ENCODE data around the gene PARN. TPM values are rescaled to one million over a fixed set of nuclear protein-coding genes. Genes with fewer than 3 reads are reported as not detected.

Gene PARN
- total RNA-seq, 1 experiment from 2014 or later, result 57.8 TPM

GRCh38 chr16:14627078-14627477 lies 3.0 kb downstream of the PARN start:
- Histone ChIP-seq H3K4me3 (ENCODE audit: low read depth in 2 of 2, low read length in 2 of 2) (no peak overlapping the region), H3K9me3 (ENCODE audit: control insufficient read depth, insufficient read depth, low read depth, low read length) (no peaks in the 10 kb centered on the region), H3K4me1 (ENCODE audit: control insufficient read depth, insufficient read depth, low read length) (peaks cover 19% of the 10 kb centered on the region), H3K27ac (ENCODE audit: low read length) (no peak overlapping the region), H3K27me3 (ENCODE audit: control insufficient read depth, insufficient read depth, low read length) (no peaks in the 10 kb centered on the region), H3K36me3 (ENCODE audit: control insufficient read depth, insufficient read depth, low read length) (peaks cover 29% of the 10 kb centered on the region)
- TF ChIP-seq TCF7L2 (IDR thresholded peaks at IDR 0.05; ENCODE audit: low read depth, low read length) (no peak), POLR2AphosphoS5 (IDR thresholded peaks at IDR 0.05; ENCODE audit: low read depth, low read length) (no peak), SIN3A (IDR thresholded peaks at IDR 0.05; ENCODE audit: borderline replicate concordance, insufficient read depth, low read depth, low read length) (no peak), REST (IDR thresholded peaks at IDR 0.05; ENCODE audit: insufficient read depth in 1 of 2, low read depth in 2 of 2, low read length in 1 of 2) (no peak)
- TF ChIP-seq, protein P1, sequence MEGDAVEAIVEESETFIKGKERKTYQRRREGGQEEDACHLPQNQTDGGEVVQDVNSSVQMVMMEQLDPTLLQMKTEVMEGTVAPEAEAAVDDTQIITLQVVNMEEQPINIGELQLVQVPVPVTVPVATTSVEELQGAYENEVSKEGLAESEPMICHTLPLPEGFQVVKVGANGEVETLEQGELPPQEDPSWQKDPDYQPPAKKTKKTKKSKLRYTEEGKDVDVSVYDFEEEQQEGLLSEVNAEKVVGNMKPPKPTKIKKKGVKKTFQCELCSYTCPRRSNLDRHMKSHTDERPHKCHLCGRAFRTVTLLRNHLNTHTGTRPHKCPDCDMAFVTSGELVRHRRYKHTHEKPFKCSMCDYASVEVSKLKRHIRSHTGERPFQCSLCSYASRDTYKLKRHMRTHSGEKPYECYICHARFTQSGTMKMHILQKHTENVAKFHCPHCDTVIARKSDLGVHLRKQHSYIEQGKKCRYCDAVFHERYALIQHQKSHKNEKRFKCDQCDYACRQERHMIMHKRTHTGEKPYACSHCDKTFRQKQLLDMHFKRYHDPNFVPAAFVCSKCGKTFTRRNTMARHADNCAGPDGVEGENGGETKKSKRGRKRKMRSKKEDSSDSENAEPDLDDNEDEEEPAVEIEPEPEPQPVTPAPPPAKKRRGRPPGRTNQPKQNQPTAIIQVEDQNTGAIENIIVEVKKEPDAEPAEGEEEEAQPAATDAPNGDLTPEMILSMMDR (IDR thresholded peaks at IDR 0.05), result no peak
- no peak for DNase-seq (ENCODE audit: low read depth, low spot score)
- intact Hi-C loops (cut with micrococcal nuclease; ENCODE audit: unreplicated experiment), result no loop called here
- no TSS peak for BruUV-seq (replicated peaks)
- in situ Hi-C loops (cut with HindIII; ENCODE audit: low pct_unique_long_range_greater_than_20kb, low sequenced_read_pairs), result no loop called here
- ChIA-PET POLR2A (no interaction called here), CTCF (no interaction called here)
- ATAC-seq, result no peak

DNA sequence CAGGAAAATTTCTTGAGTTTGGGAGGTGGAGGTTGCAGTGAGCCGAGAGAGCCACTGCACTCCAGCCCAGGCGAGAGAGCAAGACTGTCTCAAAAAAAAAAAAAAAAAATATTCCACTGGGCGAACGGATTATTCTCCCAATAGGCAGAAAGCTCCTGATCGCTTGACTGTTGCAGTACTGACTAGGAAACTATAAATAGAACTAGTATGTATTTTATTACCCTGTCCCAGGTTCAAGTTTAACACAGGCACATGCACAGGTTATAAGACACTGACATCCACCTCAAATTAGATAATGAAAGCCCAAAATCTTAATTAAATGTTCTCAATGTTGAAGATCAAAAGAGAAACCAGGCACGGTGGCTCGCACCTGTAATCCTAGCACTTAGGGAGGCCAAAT lies 11.5 kb downstream of the PARN start:
- POLR2A ChIA-PET, result no interaction called here
- no peaks in the 10 kb centered on the region for H3K27me3 ChIP-seq (ENCODE audit: control insufficient read depth, insufficient read depth, low read length)
- intact Hi-C loops (cut with micrococcal nuclease; ENCODE audit: unreplicated experiment) (no loop called here), in situ Hi-C loops (cut with HindIII; ENCODE audit: low pct_unique_long_range_greater_than_20kb, low sequenced_read_pairs) (no loop called here)
- H3K27ac ChIP-seq (ENCODE audit: low read length), result no peak overlapping the region
- H3K4me1 ChIP-seq (ENCODE audit: control insufficient read depth, insufficient read depth, low read length), result no peaks in the 10 kb centered on the region
- BruUV-seq (replicated peaks), result no TSS peak
- DNase-seq (ENCODE audit: low read depth, low spot score) (no peak), ATAC-seq (no peak)
- H3K36me3 ChIP-seq (ENCODE audit: control insufficient read depth, insufficient read depth, low read length), result peaks cover 15% of the 10 kb centered on the region
- TF ChIP-seq, protein P1 (IDR thresholded peaks at IDR 0.05), result no peak
- TF ChIP-seq SIN3A (IDR thresholded peaks at IDR 0.05; ENCODE audit: borderline replicate concordance, insufficient read depth, low read depth, low read length) (no peak), REST (IDR thresholded peaks at IDR 0.05; ENCODE audit: insufficient read depth in 1 of 2, low read depth in 2 of 2, low read length in 1 of 2) (no peak)
- CTCF ChIA-PET, result no interaction called here
- H3K4me3 ChIP-seq (ENCODE audit: low read depth in 2 of 2, low read length in 2 of 2), result no peak overlapping the region
- H3K9me3 ChIP-seq (ENCODE audit: control insufficient read depth, insufficient read depth, low read depth, low read length), result no peaks in the 10 kb centered on the region
